GM10248 (cell line): ENCODE results near the gene GPC4.

ENCODE experiments used
- CTCF ChIA-PET: fragments of 300-600 bp; sonication (Branson Sonifier 250); formaldehyde crosslinking; extraction: SDS; loops from one replicate; lab custom pipeline; 2021; ENCODE audit warnings: antibody characterized with exemption; lab: Yijun Ruan, JAX
- POLR2A ChIA-PET: fragments of 350-650 bp; sonication (Branson Sonifier 250); formaldehyde crosslinking; extraction: SDS; loops from one replicate; lab custom pipeline; 2020; ENCODE audit warnings: antibody characterized with exemption; lab: Yijun Ruan, JAX
- DNase-seq: peaks from one replicate; pipeline ENCODE4 v3.0.0; 2012; ENCODE audit errors: extremely low spot score
- TF ChIP-seq, protein P1 (sequence below): IDR thresholded peaks from 2 replicates; pipeline ENCODE4 v1.5.1; 2012; ENCODE audit warnings: mild to moderate bottlenecking, low read depth; ENCODE audit errors: extremely low read depth, missing control alignments, control extremely low read depth

Gene GPC4

DNA sequence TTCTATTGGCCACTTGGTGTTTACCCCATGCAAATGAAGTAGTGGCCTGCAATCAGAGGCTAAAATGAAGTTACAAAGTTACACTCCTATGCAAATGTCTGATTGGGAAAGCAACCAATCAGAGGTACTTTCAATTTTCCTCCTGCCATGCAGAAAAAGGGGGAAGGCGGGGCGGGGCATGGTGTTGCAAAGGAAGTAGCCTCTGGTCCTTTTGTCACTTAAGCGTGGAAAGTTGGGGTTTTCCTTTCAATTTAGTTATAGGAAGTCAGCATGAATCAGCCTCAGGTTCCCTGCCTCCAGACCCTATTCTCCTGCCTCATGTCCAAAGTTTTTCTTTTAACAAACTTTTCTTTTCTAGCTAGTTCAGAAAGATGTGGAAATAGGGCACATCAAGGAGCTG, 69.3 kb downstream of the GPC4 start:
- DNase-seq, result no peak
- ChIA-PET POLR2A (no interaction called here), CTCF (no interaction called here)
- TF ChIP-seq, protein P1, sequence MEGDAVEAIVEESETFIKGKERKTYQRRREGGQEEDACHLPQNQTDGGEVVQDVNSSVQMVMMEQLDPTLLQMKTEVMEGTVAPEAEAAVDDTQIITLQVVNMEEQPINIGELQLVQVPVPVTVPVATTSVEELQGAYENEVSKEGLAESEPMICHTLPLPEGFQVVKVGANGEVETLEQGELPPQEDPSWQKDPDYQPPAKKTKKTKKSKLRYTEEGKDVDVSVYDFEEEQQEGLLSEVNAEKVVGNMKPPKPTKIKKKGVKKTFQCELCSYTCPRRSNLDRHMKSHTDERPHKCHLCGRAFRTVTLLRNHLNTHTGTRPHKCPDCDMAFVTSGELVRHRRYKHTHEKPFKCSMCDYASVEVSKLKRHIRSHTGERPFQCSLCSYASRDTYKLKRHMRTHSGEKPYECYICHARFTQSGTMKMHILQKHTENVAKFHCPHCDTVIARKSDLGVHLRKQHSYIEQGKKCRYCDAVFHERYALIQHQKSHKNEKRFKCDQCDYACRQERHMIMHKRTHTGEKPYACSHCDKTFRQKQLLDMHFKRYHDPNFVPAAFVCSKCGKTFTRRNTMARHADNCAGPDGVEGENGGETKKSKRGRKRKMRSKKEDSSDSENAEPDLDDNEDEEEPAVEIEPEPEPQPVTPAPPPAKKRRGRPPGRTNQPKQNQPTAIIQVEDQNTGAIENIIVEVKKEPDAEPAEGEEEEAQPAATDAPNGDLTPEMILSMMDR, result no peak

DNA sequence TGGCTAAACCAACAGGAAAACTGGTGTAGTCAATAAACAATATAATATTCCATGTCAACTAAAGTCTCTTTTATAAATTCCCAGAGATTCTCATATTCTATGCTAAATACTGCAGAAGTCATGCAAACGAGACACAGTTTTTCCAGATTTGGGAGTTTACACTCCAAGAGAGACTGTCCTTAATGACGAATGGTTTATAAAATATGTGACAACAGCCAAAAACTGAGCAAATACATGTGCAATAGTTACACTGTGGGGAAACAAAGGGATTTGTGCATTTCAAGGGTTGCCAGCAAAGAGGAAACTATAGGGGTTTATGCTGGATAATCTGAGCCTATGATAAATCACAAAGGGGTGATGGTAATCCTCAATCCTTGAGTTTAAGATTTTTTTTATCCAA, 75.7 kb downstream of the GPC4 start:
- CTCF ChIA-PET, result no interaction called here
- POLR2A ChIA-PET, result no interaction called here
- no peak for DNase-seq
- TF ChIP-seq, protein P1, result no peak

DNA sequence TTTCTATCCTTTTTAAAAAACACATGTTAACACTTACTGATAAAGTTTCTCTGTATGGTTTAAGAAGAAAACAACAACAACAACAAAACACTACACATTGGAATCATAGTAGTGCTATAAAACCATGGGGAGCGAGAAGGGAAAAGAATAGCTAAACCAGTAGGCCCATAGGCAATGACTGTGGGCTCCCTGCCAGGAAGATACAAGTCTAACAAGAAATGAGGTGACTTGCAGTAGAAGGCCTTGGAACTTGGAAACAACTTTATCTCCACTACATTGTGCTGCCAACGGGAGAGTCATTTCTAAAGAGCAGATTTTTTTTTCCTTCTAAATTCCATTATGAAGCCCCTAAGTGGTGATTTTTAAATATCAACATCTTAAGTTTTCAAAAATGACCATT, 78.0 kb downstream of the GPC4 start:
- TF ChIP-seq, protein P1, result no peak
- CTCF ChIA-PET, result no interaction called here
- POLR2A ChIA-PET, result no interaction called here
- no peak for DNase-seq

DNA sequence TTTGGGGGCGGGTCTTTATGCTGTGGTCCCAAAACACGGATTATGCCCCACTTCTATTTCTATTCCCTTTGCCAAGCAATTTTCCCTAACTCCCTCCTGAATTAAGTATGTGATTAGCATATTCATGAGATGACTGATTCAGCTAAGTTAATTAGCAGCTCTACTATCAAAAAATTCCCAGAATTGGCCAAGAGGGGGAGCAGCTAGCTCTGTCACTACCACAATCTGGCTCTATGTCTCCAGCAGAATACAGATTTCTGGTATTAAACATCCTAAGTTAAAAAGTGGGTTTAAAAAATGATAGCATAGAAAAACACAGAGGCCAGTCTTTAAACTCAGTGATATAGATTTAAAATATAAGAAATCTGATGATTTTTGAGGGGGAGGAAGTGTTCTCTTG, 80.3 kb downstream of the GPC4 start:
- TF ChIP-seq, protein P1, result peak; percentile 15
- ChIA-PET CTCF (interaction anchor here (0.7 to 2.1 kb wide), 2 partner anchors 65 to 335 kb away, joined by 3 to 8 read pairs; no protein-coding TSS in a partner anchor), POLR2A (no interaction called here)
- DNase-seq, result no peak

DNA sequence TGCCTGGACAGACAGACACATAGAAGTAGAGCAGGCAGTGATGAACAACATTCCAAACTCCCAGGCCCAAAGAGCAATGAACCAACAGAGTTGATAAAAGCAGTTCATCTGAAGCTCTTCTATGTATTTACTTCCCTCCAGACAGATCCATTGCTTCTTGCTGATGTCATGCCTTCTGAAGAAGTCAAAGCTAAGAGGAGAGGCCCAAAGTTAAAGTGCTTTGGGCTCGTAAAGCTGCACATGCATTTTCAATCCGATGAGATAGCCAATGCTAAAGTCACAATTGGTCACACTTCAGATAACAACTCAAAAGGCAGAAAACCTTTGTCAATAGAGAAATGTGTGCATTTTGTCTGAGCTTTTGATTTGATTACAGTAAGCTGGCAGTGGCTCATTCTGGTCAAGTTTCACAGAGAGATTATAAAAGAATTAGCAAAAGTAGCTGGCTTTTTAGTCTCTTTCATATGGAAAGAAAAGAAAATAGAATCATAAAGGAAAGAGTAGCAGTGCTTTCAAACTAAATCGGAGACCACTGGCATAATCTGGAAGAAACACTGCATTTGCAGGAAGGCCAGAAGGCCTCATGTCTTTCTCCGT, 82.0 kb downstream of the GPC4 start:
- TF ChIP-seq, protein P1, result no peak
- CTCF ChIA-PET, result interaction anchor here (2.1 kb wide), 1 partner anchor 337 kb away, joined by 8 read pairs; no protein-coding TSS in a partner anchor
- no peak for DNase-seq
- POLR2A ChIA-PET, result no interaction called here

DNA sequence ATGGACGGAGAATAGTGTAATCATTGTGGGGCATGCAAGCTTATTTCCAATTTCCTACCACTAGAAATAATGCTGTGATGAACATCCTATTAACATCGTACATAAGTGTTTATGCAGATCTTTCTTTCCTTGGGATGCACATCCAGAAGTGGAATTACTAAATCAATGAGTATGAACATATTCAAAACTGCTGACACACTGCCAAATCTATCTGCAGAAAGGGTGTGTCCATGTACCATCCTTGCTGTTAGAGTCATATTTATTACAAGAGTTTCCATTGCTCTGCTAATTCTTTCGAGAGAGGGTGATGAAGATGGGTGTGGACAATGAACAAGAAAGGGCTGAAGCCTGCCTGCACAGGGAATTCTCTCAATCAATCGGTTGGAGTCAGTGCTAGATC, 82.6 kb downstream of the GPC4 start:
- ChIA-PET CTCF (no interaction called here), POLR2A (no interaction called here)
- DNase-seq, result no peak
- TF ChIP-seq, protein P1, result no peak
